SU-DHL-6 (cell line): Measurements from ENCODE around the gene DBR1.

ENCODE experiments used
- H2AFZ ChIP-seq: fragments of 200-600 bp; sonication (generic); 2 replicates; pipeline ENCODE4 v1.6.1; 2014; ENCODE audit warnings: low read depth, mild to moderate bottlenecking, moderate library complexity, mixed read lengths, antibody characterized with exemption, low read length; ENCODE audit not compliant: severe bottlenecking
- H3F3A ChIP-seq: fragments of 200-600 bp; shearing (Covaris generic); 2 replicates; pipeline ENCODE4 v1.6.0; 2016; ENCODE audit warnings: antibody characterized with exemption, mild to moderate bottlenecking; ENCODE audit not compliant: insufficient read depth
- H3K27ac ChIP-seq: fragments of 200-600 bp; sonication (generic); 2 replicates; pipeline ENCODE4 v1.5.1; 2016; ENCODE audit warnings: low read depth, mild to moderate bottlenecking, low read length, moderate library complexity, mixed read lengths
- H3K27me3 ChIP-seq: fragments of 200-600 bp; sonication (generic), shearing (Covaris generic); 2 replicates; pipeline ENCODE4 v1.6.0; 2014; ENCODE audit warnings: mild to moderate bottlenecking, low read length
- H3K36me3 ChIP-seq: fragments of 200-600 bp; sonication (generic); 2 replicates; pipeline ENCODE4 v1.6.1; 2014; ENCODE audit warnings: mild to moderate bottlenecking, low read length, mixed read lengths
- H3K4me2 ChIP-seq: fragments of 300-600, 200-600 bp; shearing (Covaris generic), sonication (generic); 2 replicates; pipeline ENCODE4 v1.6.0; 2014; ENCODE audit warnings: low read length, low read depth, mild to moderate bottlenecking; ENCODE audit not compliant: poor library complexity, severe bottlenecking
- H3K4me3 ChIP-seq: fragments of 200-600 bp; sonication (generic); 2 replicates; pipeline ENCODE4 v1.5.1; 2014; ENCODE audit warnings: antibody characterized with exemption, low read length, mild to moderate bottlenecking, mixed read lengths; ENCODE audit not compliant: insufficient read depth, poor library complexity, severe bottlenecking
- H3K79me2 ChIP-seq: fragments of 200-600 bp; sonication (generic); 2 replicates; pipeline ENCODE4 v1.6.1; 2014; ENCODE audit warnings: mild to moderate bottlenecking, low read length, moderate library complexity; ENCODE audit not compliant: insufficient read depth
- H3K9ac ChIP-seq: fragments of 200-600 bp; sonication (generic); 2 replicates; pipeline ENCODE4 v1.7.0; 2014; ENCODE audit warnings: mild to moderate bottlenecking, low read length
- H3K9me2 ChIP-seq: fragments of 200-600 bp; sonication (generic); replicated peaks from 2 replicates; pipeline ENCODE4 v1.6.1; 2014; ENCODE audit warnings: low read length; ENCODE audit not compliant: insufficient read depth
- H3K9me3 ChIP-seq: fragments of 200-600 bp; sonication (generic); 2 replicates; pipeline ENCODE4 v1.6.1; 2014; ENCODE audit warnings: low read length, mixed read lengths; ENCODE audit not compliant: insufficient read depth
- H4K20me1 ChIP-seq: fragments of 200-600 bp; sonication (generic); 2 replicates; pipeline ENCODE4 v1.6.1; 2014; ENCODE audit warnings: low read depth, mild to moderate bottlenecking, antibody characterized with exemption, low read length, moderate library complexity, mixed read lengths
- EZH2phosphoT487 ChIP-seq: fragments of 200-600 bp; sonication (generic), shearing (Covaris generic); conservative IDR thresholded peaks from 2 replicates; pipeline ENCODE4 v1.6.1; 2018; ENCODE audit warnings: mild to moderate bottlenecking, antibody characterized with exemption, low read length, moderate library complexity, mixed read lengths
- TF ChIP-seq, protein P1 (sequence below): fragments of 200-600 bp; sonication (generic); IDR thresholded peaks from one replicate; pipeline ENCODE4 v1.5.1; 2017; ENCODE audit warnings: antibody characterized with exemption, mild to moderate bottlenecking, low read length, moderate library complexity; ENCODE audit not compliant: insufficient read depth, poor library complexity, severe bottlenecking

Gene DBR1

DNA sequence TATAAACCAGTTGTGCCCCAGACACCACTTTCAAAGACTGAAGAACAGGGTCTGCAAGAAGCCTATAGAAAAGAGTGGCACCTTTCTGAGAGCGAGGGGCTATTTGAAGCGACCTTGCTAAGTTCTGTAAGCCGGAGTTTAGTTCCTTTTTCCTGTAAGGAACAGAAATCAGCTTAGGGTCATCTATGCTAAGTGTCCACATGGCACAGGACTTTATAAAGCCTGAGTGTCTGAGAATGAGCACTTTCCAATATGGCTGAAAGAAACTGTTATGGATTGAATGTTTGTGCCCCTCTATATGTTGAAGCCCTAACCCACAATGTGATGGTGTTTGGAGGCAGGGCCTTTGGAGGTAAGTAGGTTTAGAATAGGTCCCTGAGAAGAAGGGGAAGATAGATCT is 38.5 kb downstream of the DBR1 start:
- H3K27me3 ChIP-seq: no peaks in the 10 kb centered on the region
- no peak overlapping the region for H3K4me3 ChIP-seq
- H2AFZ ChIP-seq: no peak overlapping the region
- no peaks in the 10 kb centered on the region for H3K79me2 ChIP-seq
- no peak for TF ChIP-seq EZH2phosphoT487
- TF ChIP-seq, protein P1, sequence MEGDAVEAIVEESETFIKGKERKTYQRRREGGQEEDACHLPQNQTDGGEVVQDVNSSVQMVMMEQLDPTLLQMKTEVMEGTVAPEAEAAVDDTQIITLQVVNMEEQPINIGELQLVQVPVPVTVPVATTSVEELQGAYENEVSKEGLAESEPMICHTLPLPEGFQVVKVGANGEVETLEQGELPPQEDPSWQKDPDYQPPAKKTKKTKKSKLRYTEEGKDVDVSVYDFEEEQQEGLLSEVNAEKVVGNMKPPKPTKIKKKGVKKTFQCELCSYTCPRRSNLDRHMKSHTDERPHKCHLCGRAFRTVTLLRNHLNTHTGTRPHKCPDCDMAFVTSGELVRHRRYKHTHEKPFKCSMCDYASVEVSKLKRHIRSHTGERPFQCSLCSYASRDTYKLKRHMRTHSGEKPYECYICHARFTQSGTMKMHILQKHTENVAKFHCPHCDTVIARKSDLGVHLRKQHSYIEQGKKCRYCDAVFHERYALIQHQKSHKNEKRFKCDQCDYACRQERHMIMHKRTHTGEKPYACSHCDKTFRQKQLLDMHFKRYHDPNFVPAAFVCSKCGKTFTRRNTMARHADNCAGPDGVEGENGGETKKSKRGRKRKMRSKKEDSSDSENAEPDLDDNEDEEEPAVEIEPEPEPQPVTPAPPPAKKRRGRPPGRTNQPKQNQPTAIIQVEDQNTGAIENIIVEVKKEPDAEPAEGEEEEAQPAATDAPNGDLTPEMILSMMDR: no peak
- no peaks in the 10 kb centered on the region; the same call in 1 of the 2 replicates for H3K9me2 ChIP-seq
- no peaks in the 10 kb centered on the region for H3K9me3 ChIP-seq
- H3F3A ChIP-seq: no peaks in the 10 kb centered on the region
- no peak overlapping the region for H3K4me2 ChIP-seq
- H3K27ac ChIP-seq: no peak overlapping the region
- H3K36me3 ChIP-seq: no peaks in the 10 kb centered on the region
- H4K20me1 ChIP-seq: no peaks in the 10 kb centered on the region
- no peak overlapping the region for H3K9ac ChIP-seq

DNA sequence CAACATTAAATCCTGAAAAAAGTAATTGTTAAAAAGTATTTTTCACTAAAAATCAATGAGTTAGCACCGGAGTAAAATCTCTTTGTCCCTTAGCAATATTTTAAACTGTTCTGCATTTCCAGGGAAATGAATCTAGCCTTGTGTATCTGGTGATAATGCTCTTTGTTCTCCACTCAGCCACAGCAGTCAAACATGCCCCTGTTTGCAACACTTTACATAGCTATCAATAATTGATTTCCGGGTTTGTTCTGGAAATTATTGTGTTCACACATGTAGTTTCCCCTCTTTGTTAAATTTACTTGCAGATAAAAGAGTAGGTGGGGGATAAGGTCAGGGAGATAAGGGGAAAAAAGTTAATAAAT is 38.9 kb downstream of the DBR1 start:
- Histone ChIP-seq H3F3A (no peaks in the 10 kb centered on the region), H3K9me2 (no peaks in the 10 kb centered on the region; the same call in 1 of the 2 replicates), H3K27ac (no peak overlapping the region), H3K4me2 (no peak overlapping the region), H3K79me2 (no peaks in the 10 kb centered on the region), H3K36me3 (no peaks in the 10 kb centered on the region), H3K9ac (no peak overlapping the region), H4K20me1 (no peaks in the 10 kb centered on the region), H3K27me3 (no peaks in the 10 kb centered on the region), H3K4me3 (no peak overlapping the region), H2AFZ (no peak overlapping the region), H3K9me3 (no peaks in the 10 kb centered on the region)
- no peak for TF ChIP-seq EZH2phosphoT487
- TF ChIP-seq, protein P1: no peak

DNA sequence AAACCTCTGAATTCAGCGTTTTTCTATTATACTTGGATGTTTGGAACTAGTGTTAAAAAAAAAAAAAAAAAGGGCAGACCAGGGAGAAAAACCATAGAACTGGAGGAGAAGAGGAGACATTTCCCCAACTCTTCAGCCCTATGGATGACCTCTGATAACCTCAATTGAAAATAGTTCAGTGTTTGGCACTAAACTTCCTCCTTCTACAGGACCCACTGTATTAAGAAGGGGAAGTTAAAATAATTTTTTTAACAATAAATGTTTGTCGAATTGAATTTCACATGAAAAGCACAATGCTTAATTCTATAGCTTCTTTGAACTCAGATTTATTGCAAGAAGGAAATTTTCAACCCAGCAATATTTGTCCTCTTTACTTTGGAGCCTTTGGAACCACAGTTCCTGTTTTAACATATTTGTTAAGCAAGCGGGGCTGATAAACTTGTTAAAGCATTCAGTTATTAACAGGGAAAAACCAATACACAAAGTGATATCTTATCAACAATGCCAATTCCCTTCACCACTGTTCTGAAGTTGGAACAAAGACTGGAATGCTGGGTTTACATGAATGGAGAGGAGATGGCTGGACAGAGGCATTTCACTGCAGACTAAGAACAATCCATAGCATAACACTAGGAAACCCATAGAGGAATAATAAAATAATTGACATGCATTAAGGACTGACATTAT is 39.4 kb downstream of the DBR1 start:
- no peaks in the 10 kb centered on the region; the same call in 1 of the 2 replicates for H3K9me2 ChIP-seq
- H2AFZ ChIP-seq: no peak overlapping the region
- no peaks in the 10 kb centered on the region for H3F3A ChIP-seq
- no peak overlapping the region for H3K27ac ChIP-seq
- H3K9me3 ChIP-seq: no peaks in the 10 kb centered on the region
- H3K4me2 ChIP-seq: no peak overlapping the region
- no peaks in the 10 kb centered on the region for H3K79me2 ChIP-seq
- no peak for TF ChIP-seq EZH2phosphoT487
- TF ChIP-seq, protein P1: no peak
- H3K27me3 ChIP-seq: no peaks in the 10 kb centered on the region
- no peaks in the 10 kb centered on the region for H4K20me1 ChIP-seq
- no peaks in the 10 kb centered on the region for H3K36me3 ChIP-seq
- no peak overlapping the region for H3K9ac ChIP-seq
- no peak overlapping the region for H3K4me3 ChIP-seq
